GM08714 (cell line): ENCODE measurements around the gene MLLT10.

Experiments
- H3K4me3 ChIP-seq: fragments of 200-500 bp; sonication (Bioruptor generic); 2 replicates; pipeline ENCODE4 v1.5.1; 2014; ENCODE audit warnings: mild to moderate bottlenecking, low read length, inconsistent platforms
- ZNF274 ChIP-seq: IDR thresholded peaks from 2 replicates; pipeline ENCODE4 v1.6.1; 2012; ENCODE audit warnings: mild to moderate bottlenecking, low read depth, low read length

MLLT10 gene

GRCh38 chr10:21516242-21517131 is 17.5 kb upstream of the MLLT10 start:
- peak overlapping the region; percentile 55 for H3K4me3 ChIP-seq
- TF ChIP-seq ZNF274: no peak

- no peak for TF ChIP-seq ZNF274
- H3K4me3 ChIP-seq: peak overlapping the region; percentile 59
Measured at GRCh38 chr10:21517134-21518031, 16.6 kb upstream of the MLLT10 start.

- TF ChIP-seq ZNF274: no peak
- peak overlapping the region; percentile 59 for H3K4me3 ChIP-seq
Measured at GRCh38 chr10:21518149-21518640, 15.8 kb upstream of the MLLT10 start.

GRCh38 chr10:21518641-21519396 is 15.2 kb upstream of the MLLT10 start:
- peak overlapping the region; percentile 59 for H3K4me3 ChIP-seq
- no peak for TF ChIP-seq ZNF274

GRCh38 chr10:21519397-21519933 is 14.6 kb upstream of the MLLT10 start:
- TF ChIP-seq ZNF274: no peak
- H3K4me3 ChIP-seq: peak overlapping the region; percentile 59

- H3K4me3 ChIP-seq: peak overlapping the region; percentile 59
- TF ChIP-seq ZNF274: no peak
Measured at GRCh38 chr10:21519941-21520436, 14.0 kb upstream of the MLLT10 start.

- no peak for TF ChIP-seq ZNF274
- no peak overlapping the region; the same call in 1 of the 2 replicates for H3K4me3 ChIP-seq
Measured at GRCh38 chr10:21520509-21520908, 13.5 kb upstream of the MLLT10 start.

- H3K4me3 ChIP-seq: no peak overlapping the region
- no peak for TF ChIP-seq ZNF274
Measured at GRCh38 chr10:21520949-21521348, 13.1 kb upstream of the MLLT10 start.

- no peak overlapping the region for H3K4me3 ChIP-seq
- no peak for TF ChIP-seq ZNF274
Measured at GRCh38 chr10:21521751-21522533, 12.1 kb upstream of the MLLT10 start.

GRCh38 chr10:21522631-21523406 is 11.2 kb upstream of the MLLT10 start:
- TF ChIP-seq ZNF274: no peak
- H3K4me3 ChIP-seq: no peak overlapping the region

- no peak for TF ChIP-seq ZNF274
- no peak overlapping the region for H3K4me3 ChIP-seq
Measured at GRCh38 chr10:21523557-21524008, 10.4 kb upstream of the MLLT10 start.

GRCh38 chr10:21524131-21524525 is 9.9 kb upstream of the MLLT10 start:
- no peak overlapping the region for H3K4me3 ChIP-seq
- TF ChIP-seq ZNF274: no peak
